ENCODE measurements around the gene ZNF746.

DNA sequence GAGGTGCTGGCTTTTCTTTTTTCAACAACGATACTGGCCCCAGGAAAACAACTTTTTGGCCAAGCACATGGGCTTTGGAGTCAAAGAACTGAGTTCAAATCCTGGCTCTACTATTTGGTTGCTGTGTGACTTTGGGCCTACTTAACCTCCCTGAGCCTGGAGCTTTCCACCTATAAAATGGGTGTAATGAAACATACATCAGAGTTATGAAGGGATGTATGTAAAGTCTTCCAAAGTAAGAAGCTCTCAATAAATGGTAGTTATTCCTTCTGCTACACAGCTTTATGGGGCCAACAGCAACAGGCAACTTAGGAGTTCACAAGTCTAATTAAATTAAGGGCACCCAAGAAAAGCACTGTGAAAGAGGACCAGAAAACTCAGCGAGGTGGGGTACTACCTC is 69.7 kb downstream of the ZNF746 start:
- no peak for TF ChIP-seq CREB1 (IDR thresholded peaks at IDR 0.05; ENCODE audit: low read depth)
- no peak for TF ChIP-seq EP300 (IDR thresholded peaks at IDR 0.05; ENCODE audit: borderline replicate concordance in 1 of 2, control insufficient read depth in 1 of 2, low read depth in 2 of 2, low read length in 2 of 2)
- no peak for TF ChIP-seq ZZZ3 (IDR thresholded peaks at IDR 0.05; ENCODE audit: control insufficient read depth, insufficient read length, low read depth)
- TF ChIP-seq MYC (IDR thresholded peaks at IDR 0.05; ENCODE audit: insufficient read depth, insufficient read length, insufficient replicate concordance, low read length, severe bottlenecking): no peak
- no peak for TF ChIP-seq MXI1 (IDR thresholded peaks at IDR 0.05; ENCODE audit: low read depth, low read length)
- TF ChIP-seq RAD21 (IDR thresholded peaks at IDR 0.05; ENCODE audit: insufficient read depth, low read depth, low read length): no peak
- TF ChIP-seq CREM (IDR thresholded peaks at IDR 0.05; ENCODE audit: low read depth): no peak
- TF ChIP-seq DPF2 (IDR thresholded peaks at IDR 0.05): no peak
- no peak for TF ChIP-seq CEBPB (IDR thresholded peaks at IDR 0.05; ENCODE audit: borderline replicate concordance in 1 of 2, low read depth in 2 of 2, low read length in 2 of 2)
- no peak for TF ChIP-seq POLR2A (IDR thresholded peaks at IDR 0.05; ENCODE audit: low read depth, low read length)
